Pulmonary artery endothelial cell (primary cell): ENCODE measurements around the gene GNB5. TPM values are rescaled to one million over a fixed set of nuclear protein-coding genes. Genes with fewer than 3 reads are reported as not detected.
A peak's percentile ranks its signal among the peaks of the same experiment; 100 is the strongest.

ENCODE experiments used
- DNase-seq: peaks from one replicate; pipeline ENCODE4 v3.0.0-alpha.2; 2011; ENCODE audit warnings: low read depth, low spot score
- total RNA-seq: library from RNA; depleted of rRNA; stranded (reverse); fragments of >200 nt; gene quantifications from 2 replicates; pipeline ENCODE4 v1.2.3, GENCODE V29; 2014

GNB5 gene
- total RNA-seq, 1 donor from 2014 or later = 29.7 TPM

DNA sequence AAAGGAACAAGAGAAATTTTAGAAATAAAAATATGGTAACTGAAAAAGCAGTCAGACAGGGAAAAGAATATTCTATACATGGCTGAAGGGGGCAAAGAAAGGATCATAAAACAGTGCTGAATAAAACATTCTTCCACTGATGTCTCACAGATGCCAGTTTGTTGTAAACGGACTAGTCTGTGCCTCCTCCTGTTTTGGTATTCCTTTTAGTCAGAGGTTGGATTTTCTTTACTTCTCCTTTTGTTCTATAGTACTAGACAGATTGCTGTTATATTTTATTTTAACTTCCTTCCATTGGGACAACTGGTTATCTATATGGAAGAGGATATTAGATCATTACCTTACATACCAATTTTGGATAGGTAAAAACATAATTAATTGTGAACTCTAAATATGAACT, 16.0 kb upstream of the GNB5 start:
- no peak for DNase-seq

GRCh38 chr15:52206446-52206845, 15.3 kb upstream of the GNB5 start:
- DNase-seq = no peak

DNA sequence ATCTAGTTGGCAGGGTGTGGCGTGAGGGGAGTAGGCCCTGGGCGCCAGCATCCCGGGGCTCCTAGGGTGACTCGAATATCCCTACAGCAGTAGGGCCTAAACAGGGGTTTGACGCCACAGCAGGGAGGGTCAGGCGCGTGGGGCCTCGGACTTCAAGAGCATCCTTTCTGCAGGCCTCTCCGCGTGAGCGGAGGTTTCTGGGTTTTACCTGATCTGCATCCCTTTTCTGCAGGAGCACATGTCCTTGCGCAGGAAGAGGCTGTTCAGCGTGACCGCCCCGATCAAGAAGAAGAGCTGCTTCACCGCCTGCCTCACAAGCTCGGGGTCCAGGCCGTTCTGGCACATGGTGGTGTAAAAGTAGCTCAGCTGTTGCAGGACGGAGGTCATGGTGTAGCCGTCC, 13.5 kb upstream of the GNB5 start:
- no peak for DNase-seq

GRCh38 chr15:52200831-52201365, 9.7 kb upstream of the GNB5 start:
- DNase-seq = no peak

DNA sequence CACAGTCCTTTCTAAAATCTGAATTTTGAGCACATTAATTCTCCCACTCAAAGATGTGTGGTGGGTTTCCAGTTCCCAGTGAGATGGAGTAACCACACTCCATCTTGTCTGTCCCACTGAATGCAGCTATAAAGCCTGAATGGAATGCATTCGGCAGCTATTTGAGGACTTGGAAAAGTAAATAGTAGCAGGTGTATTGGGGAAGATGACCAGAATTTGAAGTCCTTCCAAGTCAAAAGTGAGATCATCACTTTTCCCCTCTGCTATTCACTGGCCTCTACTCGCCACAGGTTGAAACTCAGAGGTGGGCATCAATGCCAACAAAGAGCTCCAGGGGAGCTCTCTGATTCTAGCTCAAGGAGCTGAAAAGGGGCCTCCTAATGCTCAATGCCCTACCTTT, 8.1 kb upstream of the GNB5 start:
- DNase-seq = no peak

- no peak for DNase-seq
Observed at GRCh38 chr15:52196891-52197290, 5.7 kb upstream of the GNB5 start.

DNA sequence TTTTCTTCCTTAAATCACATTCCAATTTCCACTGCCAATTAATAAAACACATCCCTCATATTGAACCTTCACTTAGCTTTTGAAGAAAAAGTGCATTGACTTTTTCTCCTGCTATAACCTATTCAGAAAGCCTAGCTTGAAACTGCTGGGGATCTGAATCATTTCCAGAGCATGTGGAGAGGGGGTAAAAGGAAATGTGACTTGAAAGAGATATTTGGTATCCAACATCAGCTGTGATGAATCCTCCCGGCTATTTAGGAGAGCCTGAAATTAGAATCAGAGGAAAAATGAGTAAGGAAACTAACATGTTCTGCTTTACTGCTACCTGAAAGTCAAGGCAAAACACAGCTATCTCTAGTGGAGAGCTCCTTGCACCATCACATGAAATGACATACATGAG, 2.6 kb upstream of the GNB5 start:
- no peak for DNase-seq

DNA sequence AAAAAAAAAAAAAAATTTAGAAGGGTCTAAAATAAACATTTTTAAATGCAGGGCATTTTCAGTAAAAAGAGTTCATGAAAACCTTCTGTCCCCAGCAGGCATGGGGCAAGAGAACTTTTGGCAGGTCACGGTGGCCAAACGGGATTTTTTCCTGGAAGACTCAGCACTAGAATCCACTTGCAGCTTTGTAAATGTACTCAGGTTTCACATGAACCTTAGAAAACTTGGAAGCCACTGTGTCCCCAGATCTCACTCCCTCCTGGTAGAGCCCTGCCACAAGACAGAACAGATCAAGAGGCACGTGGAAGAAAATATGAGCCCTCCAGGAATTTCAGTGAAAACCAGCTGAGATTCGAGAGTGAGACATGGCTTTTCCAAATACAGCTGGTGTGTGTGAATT, 2.1 kb upstream of the GNB5 start:
- DNase-seq = no peak

- no peak for DNase-seq
Observed at GRCh38 chr15:52186651-52187486, 4.3 kb downstream of the GNB5 start.

GRCh38 chr15:52185151-52185561, 6.0 kb downstream of the GNB5 start:
- no peak for DNase-seq

DNA sequence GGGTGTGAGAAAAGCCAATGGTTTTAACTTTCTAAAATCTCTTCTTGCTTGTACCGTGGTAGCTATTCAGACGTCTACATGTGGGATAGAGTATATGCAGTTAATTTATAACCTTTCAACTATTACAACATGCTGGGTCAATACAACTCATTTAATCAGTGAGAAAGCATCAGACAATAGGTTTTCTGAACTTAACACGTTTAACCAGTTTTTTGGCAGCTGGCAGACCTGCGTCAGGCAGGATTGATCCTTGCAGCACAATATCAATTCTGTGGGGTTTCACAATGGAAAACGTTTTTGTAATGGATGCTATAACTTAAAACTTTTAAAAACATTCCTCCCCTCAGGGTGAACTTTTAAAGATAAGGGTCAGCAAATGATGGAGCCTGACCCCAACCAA, 6.5 kb downstream of the GNB5 start:
- no peak for DNase-seq

DNA sequence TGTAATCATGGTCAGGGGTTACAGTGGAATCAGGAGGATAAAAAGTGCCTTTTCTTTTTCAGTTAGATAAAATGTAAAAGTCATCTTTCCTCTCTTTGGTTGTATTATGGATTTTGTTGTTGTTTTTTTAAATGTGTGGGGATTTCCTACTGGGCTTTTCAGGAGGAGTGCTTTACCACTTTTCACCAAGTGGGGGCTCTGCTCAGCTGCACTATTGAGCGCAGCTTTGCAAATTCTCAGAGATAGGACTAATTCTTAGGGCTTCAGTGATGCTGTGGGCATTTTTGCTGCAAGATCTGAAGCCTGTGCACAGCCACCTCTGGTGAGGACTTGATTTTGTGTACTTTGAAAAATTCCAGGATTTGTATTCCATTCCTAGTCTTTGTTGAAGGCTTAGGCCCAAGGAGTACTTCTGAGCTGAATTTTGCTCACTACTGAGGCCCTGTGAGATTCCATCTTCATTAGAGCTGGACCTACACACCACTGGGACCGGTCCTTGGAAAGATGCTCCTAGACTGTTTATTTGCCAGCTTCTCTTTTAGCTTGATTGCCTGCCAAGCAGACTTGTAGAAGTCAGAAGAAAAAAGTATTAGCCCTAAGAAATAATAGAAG, 7.5 kb downstream of the GNB5 start:
- DNase-seq = no peak

- no peak for DNase-seq
Observed at GRCh38 chr15:52181938-52182780, 9.0 kb downstream of the GNB5 start.

- no peak for DNase-seq
Observed at GRCh38 chr15:52180851-52181450, 10.2 kb downstream of the GNB5 start.

GRCh38 chr15:52180196-52180835, 10.9 kb downstream of the GNB5 start:
- DNase-seq = no peak

- peak; percentile 22 for DNase-seq
Observed at GRCh38 chr15:52179278-52180195, 11.7 kb downstream of the GNB5 start.

DNA sequence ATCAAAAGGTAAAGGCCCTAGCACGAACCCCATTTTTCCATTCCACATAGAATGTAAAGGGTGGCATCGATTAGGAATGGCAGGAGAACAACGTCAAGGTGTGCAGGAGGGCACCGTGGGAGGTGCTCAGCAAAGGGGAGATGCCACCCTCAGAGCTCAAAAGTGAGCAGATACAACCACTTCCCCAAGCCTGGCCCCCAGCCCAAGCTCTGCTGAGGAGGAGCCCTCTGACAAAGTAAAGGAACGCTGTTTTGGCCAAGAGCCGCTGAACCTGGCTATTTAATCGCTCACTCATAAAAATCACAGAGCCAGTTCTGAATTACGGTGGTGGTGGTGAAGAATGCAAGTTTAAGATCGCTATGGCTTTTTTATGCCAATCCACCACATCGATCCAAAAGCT, 12.4 kb downstream of the GNB5 start:
- DNase-seq = no peak

- DNase-seq = no peak
Observed at GRCh38 chr15:52172869-52173268, 18.3 kb downstream of the GNB5 start.

DNA sequence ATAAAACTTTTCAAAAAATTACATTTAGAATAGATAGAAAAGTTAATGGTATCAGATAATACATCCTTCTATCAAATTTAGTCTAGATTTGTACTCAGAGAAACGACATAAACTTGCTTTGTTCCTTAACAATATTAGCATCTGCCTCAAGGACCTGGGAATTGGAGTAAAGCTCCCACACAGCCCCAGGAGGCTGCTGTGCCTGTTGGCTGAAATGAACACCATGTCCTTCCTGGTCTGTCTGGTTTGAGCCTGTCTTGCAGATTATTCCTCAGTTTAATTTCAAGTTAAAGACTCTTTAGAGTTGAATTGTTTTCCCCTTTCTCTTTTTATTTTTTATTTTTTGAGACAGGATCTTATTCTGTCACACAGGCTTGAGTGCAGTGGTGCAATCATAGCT, 19.4 kb downstream of the GNB5 start:
- no peak for DNase-seq

DNA sequence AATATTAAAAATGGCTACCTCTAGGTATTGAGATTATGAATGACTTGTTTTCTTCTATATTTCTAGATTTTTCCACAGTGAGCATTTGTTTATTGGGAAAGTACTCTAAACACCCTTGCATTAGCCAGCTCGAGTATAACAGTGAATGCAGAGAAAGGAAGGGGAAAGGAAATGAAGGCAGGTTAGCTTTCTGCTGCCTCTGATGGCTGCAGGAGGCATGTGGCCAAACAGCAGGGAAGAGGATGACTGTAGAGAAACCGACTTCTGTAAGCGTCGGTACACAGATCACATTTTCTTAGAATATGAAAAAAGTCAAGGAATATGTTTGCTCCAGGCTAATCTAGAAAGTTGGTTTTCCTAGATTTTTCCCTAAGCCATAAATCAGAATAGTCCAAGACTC, 19.8 kb downstream of the GNB5 start:
- DNase-seq = no peak
